GM19452 (cell line): ENCODE results near the gene DLK1.

Experiments
- ATAC-seq: cut with Tn5 transposase; IDR thresholded peaks from one replicate; pipeline ENCODE4 v1.9.1; 2021; ENCODE audit not compliant: unreplicated experiment

Gene DLK1

GRCh38 chr14:100731846-100732765 lies 5.4 kb downstream of the DLK1 start:
- ATAC-seq = no peak

DNA sequence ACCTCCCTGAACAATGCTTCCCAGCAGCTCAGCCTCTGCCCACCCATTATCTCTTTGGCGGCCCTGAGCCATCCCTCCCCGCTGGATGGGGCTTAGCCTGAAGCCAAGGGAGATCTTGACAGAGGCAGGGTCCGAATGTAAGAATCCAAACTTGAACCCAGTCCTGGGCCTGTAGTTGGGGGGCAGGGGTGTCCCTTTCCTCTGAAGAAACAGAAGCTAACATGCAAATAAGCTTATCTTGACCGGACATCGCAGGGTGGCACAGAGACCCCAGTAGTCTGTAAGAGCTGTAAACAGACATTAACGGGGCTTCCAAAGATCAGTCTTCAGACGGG lies 6.0 kb downstream of the DLK1 start:
- ATAC-seq = no peak

- no peak for ATAC-seq
Observed at GRCh38 chr14:100733152-100733850, 6.6 kb downstream of the DLK1 start.

DNA sequence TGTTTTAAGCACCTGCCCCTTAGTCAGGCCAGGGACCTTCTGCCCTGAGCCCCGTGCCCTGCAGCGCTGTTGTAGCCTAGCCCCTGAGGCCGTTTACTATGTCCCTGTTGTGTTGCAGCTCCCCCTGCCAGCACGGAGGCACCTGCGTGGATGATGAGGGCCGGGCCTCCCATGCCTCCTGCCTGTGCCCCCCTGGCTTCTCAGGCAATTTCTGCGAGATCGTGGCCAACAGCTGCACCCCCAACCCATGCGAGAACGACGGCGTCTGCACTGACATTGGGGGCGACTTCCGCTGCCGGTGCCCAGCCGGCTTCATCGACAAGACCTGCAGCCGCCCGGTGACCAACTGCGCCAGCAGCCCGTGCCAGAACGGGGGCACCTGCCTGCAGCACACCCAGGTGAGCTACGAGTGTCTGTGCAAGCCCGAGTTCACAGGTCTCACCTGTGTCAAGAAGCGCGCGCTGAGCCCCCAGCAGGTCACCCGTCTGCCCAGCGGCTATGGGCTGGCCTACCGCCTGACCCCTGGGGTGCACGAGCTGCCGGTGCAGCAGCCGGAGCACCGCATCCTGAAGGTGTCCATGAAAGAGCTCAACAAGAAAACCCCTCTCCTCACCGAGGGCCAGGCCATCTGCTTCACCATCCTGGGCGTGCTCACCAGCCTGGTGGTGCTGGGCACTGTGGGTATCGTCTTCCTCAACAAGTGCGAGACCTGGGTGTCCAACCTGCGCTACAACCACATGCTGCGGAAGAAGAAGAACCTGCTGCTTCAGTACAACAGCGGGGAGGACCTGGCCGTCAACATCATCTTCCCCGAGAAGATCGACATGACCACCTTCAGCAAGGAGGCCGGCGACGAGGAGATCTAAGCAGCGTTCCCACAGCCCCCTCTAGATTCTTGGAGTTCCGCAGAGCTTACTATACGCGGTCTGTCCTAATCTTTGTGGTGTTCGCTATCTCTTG lies 7.6 kb downstream of the DLK1 start:
- ATAC-seq = no peak

DNA sequence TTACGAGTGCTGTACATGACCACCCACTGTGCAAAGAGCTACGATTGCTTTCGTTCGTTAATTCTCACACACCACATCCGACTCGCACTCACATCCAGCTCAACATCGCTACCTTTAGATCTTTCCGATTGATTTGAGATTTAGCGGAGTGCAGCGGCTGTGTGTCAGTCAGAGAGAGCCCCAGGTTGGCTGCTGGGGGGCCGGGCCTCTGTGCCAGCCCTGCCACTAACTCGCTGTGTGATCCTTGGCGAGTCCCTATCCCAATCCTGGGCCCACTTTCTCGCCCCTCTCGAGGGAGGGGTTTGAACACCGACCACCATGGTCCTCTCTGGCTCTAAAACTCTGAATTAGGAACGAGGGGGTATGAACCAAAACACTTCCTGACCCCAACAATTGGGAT lies 8.6 kb downstream of the DLK1 start:
- ATAC-seq = no peak

GRCh38 chr14:100736269-100737180 lies 9.8 kb downstream of the DLK1 start:
- no peak for ATAC-seq

DNA sequence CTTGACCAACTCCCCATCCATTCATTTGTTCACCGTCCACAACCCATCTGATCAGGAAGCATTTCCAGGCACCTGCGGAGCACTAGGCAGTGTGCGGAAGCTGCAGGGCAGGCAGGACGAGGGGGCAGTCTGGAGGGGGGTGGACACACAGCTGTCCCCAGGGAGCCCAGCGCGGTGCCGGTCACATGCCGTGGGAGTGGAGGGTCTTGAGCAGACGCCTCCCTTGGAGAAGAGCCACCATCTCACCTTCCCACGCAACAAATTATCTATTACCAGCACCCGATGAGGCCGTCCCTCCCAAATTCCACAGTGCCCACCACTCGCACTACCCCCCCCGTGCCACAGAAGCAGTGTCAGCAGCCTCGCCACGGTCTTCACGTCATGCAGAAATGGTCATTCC lies 10.8 kb downstream of the DLK1 start:
- ATAC-seq = no peak

GRCh38 chr14:100738269-100738691 lies 11.6 kb downstream of the DLK1 start:
- ATAC-seq = no peak

GRCh38 chr14:100738704-100739131 lies 12.0 kb downstream of the DLK1 start:
- ATAC-seq = no peak

- ATAC-seq = no peak
Observed at GRCh38 chr14:100739306-100739705, 12.6 kb downstream of the DLK1 start.

DNA sequence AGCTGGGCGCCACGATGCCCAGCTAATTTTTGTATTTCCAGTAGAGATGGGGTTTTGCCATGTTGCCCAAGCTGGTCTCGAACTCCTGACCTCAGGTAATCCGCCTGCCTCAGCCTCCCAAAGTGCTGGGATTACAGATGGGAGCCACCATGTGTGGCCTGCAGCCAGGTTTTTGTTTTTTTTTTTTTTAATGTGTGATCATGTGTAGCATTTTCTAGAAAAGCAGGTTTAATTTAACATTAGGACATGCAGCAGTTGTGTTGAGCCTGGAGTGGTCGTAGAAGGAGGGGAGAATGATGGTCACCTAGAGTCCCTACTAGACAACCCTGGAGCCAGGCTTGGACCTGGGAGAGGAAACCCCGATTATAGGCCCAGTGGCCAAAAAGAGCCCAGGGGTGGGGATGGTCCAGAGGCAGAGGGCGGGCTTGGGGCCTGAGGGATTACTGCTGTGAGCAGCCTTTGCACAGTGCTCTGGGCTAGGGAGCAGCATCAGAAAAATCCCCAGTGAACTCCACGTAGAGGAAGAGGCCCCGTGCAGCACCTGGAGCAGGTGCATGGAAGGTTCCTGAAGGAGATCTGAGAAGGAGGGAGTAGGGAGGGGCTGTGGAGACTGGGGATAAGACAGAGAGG lies 13.6 kb downstream of the DLK1 start:
- ATAC-seq = no peak

DNA sequence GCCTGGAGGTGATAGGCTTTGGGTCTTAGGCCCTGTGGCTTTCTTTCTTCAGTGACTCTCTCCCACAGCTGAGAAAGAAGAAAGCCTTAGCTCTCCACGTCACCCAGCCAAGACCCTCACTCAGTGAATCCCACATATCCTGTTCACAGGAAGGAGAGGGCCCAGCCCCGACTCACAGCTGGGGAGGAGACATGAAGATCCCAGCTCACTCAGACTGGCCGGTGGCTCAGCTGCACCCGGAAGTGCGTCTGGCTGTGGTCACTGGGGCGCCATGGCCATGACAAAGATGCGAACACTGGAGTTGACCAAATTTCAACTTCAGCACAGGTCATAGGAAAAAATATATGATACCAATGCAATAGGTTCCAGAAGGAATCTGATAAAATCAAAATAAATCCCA lies 14.2 kb downstream of the DLK1 start:
- no peak for ATAC-seq

DNA sequence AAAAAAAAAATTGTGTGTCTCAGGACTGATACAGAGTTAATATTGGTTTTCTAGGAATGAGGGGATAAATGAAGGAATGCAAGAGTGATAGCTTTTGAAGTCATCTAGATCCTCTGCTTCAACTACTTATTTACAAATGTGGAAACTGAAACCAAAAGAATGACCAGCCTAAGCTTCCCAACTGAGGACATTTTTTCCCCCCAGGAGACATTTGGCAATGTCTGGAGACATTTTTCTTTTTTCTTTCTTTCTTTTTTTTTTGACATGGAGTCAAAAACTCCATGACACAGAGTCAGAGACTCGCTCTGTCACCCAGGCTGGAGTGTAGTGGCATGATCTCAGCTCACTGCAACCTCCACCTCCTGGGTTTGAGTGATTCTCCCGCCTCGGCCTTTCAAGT lies 15.3 kb downstream of the DLK1 start:
- no peak for ATAC-seq

DNA sequence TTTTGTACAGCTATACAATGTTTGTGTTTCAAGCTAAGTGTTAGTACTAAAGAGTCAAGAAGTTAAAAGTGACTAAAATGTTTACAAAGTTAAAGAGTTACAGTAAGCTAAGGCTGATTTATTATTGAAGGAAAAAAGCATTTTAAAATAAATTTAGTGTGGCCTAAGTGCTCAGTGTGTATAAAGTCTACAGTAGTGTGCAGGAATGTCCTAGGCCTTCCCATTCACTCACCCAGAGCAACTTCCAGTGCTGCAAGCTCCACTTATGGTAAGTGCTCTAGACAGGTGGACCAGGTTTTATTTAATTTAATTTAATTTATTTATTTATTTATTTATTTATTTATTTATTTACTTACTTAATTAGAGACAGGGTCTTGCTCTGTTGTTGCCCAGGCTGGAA lies 19.6 kb downstream of the DLK1 start:
- ATAC-seq = no peak

GRCh38 chr14:100747021-100747586 lies 20.4 kb downstream of the DLK1 start:
- no peak for ATAC-seq

- ATAC-seq = no peak
Observed at GRCh38 chr14:100747736-100748135, 21.0 kb downstream of the DLK1 start.

DNA sequence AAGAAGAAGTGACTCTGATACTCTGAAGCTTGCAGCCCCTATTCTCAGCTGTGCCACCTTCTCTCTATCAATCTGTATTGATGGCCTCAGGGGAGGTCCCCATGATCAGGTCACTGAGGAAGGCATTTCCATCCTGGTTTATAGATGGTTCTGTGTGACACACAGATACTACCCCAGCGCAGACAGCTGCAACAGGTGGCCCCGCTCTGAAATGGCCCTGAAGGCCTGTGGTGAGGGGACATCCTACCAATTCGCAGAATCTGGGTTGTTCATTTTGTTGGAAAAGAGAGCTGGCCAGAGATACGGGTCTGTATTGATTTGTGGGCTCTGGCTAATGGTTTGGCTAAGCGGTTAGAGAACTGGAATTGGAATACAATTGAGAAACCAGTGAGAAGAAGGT lies 21.7 kb downstream of the DLK1 start:
- ATAC-seq = no peak

- no peak for ATAC-seq
Observed at GRCh38 chr14:100748944-100749343, 22.3 kb downstream of the DLK1 start.

DNA sequence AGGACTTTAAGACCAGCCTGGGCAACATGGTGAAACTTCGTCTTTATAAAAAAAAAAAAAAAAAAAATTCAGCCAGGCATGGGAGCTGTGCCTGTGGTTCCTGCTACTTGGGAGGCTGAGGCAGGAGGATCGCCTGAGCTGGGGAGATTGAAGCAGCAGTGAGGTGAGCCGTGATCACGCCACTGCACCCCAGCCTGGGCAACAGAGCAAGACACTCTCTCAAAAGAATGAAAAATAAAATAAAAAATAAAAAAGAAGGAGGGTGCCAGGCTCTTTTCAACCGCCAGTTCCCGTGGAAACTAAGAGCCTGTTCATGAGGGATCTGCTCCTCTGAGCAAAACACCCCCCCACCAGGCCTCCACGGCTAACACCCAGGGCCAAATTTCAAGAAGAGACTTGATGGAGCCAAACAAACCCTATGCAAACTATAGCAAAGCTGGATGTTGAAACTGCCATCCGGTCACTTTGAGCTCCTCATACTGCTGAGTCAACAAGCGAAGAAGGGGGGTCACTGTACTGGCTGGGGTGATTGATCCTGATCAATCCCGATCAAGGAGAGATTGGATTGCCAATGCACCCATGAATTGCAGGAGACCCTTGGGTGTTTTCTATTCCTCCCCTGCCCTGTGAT lies 23.4 kb downstream of the DLK1 start:
- ATAC-seq = no peak
